HG02885 (cell line): ENCODE measurements around the gene ATP8B4.
"Not testable (repeated sequence)": the region's sequence is repeated elsewhere in the genome, so short reads cannot be mapped to it uniquely, and the experiment has no call there.

ENCODE experiments used
- ATAC-seq: cut with Tn5 transposase; IDR thresholded peaks from one replicate; pipeline ENCODE4 v1.9.1; 2021; ENCODE audit warnings: mild to moderate bottlenecking; ENCODE audit not compliant: unreplicated experiment, poor library complexity

ATP8B4 gene

GRCh38 chr15:50119063-50120040 lies at the start of gene ATP8B4:
Gene ATP8B4 (minus strand): TSS chr15:50119233. CDS start chr15:50106966, 12,267 bp downstream.
- no peak for ATAC-seq

- ATAC-seq: no peak
Measured at GRCh38 chr15:50168379-50168778, 49.3 kb upstream of the ATP8B4 start.

- no peak for ATAC-seq
Measured at GRCh38 chr15:50167110-50167509, 48.1 kb upstream of the ATP8B4 start.

- ATAC-seq: no peak
Measured at GRCh38 chr15:50166216-50166615, 47.2 kb upstream of the ATP8B4 start.

- ATAC-seq: no peak
Measured at GRCh38 chr15:50164458-50164857, 45.4 kb upstream of the ATP8B4 start.

- no peak for ATAC-seq
Measured at GRCh38 chr15:50163719-50164410, 44.8 kb upstream of the ATP8B4 start.

GRCh38 chr15:50162969-50163718 lies 44.1 kb upstream of the ATP8B4 start:
- no peak for ATAC-seq

- not testable (repeated sequence) for ATAC-seq
Measured at GRCh38 chr15:50158236-50158635, 39.2 kb upstream of the ATP8B4 start.

GRCh38 chr15:50151476-50151875 lies 32.4 kb upstream of the ATP8B4 start:
- ATAC-seq: no peak

GRCh38 chr15:50150851-50151250 lies 31.8 kb upstream of the ATP8B4 start:
- ATAC-seq: no peak

GRCh38 chr15:50150349-50150748 lies 31.3 kb upstream of the ATP8B4 start:
- ATAC-seq: peak; percentile 63

- ATAC-seq: no peak
Measured at GRCh38 chr15:50149090-50149489, 30.1 kb upstream of the ATP8B4 start.

- ATAC-seq: no peak
Measured at GRCh38 chr15:50148362-50148963, 29.4 kb upstream of the ATP8B4 start.

- no peak for ATAC-seq
Measured at GRCh38 chr15:50146632-50147031, 27.6 kb upstream of the ATP8B4 start.

- ATAC-seq: peak; percentile 56
Measured at GRCh38 chr15:50145451-50145872, 26.4 kb upstream of the ATP8B4 start.

GRCh38 chr15:50144341-50145120 lies 25.5 kb upstream of the ATP8B4 start:
- no peak for ATAC-seq

- no peak for ATAC-seq
Measured at GRCh38 chr15:50143255-50143860, 24.3 kb upstream of the ATP8B4 start.

- no peak for ATAC-seq
Measured at GRCh38 chr15:50141856-50142255, 22.8 kb upstream of the ATP8B4 start.

GRCh38 chr15:50140983-50141382 lies 21.9 kb upstream of the ATP8B4 start:
- ATAC-seq: no peak
